Uterus (tissue), 2 donors: ENCODE measurements around the gene RBFOX1.

Experiments used
- POLR2A ChIP-seq, 2 donors: fragments of 450-650 bp; IDR thresholded peaks; one replicate each; pipeline ENCODE4 v1.6.1; 2016; ENCODE audit warnings: antibody characterized with exemption in 2 of 2, mild to moderate bottlenecking in 1 of 2, moderate library complexity in 1 of 2
- TF ChIP-seq, protein P1 (sequence below), 4 experiments: fragments of 200-600 bp in 2 of 4; fragments of 450-650 bp in 2 of 4; sonication (generic) in 2 of 4; IDR thresholded peaks; one replicate each; pipeline ENCODE4 v1.5.1; 2016 to 2019; ENCODE audit warnings: antibody characterized with exemption in 4 of 4, mild to moderate bottlenecking in 2 of 4, moderate library complexity in 1 of 4

DNA sequence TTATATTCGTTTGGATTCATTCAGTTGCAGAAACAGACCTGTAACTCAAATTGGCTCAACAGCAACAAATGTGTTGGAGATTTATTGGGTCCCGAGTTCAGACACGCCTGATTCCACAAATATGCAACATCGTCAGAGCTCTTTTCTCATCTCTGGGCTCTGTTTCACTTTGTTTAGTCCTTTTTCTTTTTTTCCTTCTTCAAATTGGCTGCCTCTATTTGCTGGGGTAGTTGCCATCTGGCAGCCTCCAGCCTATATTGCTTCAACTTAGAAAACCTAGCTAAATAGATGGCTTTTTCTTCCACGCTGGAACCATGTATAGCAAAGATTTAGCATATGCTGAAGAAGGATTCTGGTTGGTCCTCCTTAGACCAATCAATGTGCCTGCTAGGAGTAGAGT lies 398.5 kb downstream of the RBFOX1 start:
- TF ChIP-seq, protein P1, sequence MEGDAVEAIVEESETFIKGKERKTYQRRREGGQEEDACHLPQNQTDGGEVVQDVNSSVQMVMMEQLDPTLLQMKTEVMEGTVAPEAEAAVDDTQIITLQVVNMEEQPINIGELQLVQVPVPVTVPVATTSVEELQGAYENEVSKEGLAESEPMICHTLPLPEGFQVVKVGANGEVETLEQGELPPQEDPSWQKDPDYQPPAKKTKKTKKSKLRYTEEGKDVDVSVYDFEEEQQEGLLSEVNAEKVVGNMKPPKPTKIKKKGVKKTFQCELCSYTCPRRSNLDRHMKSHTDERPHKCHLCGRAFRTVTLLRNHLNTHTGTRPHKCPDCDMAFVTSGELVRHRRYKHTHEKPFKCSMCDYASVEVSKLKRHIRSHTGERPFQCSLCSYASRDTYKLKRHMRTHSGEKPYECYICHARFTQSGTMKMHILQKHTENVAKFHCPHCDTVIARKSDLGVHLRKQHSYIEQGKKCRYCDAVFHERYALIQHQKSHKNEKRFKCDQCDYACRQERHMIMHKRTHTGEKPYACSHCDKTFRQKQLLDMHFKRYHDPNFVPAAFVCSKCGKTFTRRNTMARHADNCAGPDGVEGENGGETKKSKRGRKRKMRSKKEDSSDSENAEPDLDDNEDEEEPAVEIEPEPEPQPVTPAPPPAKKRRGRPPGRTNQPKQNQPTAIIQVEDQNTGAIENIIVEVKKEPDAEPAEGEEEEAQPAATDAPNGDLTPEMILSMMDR (IDR thresholded peaks at IDR 0.05): no peak
- TF ChIP-seq POLR2A (IDR thresholded peaks at IDR 0.05): no peak
